ENCODE data around the gene LOC128125822.

The LOC128125822 gene

DNA sequence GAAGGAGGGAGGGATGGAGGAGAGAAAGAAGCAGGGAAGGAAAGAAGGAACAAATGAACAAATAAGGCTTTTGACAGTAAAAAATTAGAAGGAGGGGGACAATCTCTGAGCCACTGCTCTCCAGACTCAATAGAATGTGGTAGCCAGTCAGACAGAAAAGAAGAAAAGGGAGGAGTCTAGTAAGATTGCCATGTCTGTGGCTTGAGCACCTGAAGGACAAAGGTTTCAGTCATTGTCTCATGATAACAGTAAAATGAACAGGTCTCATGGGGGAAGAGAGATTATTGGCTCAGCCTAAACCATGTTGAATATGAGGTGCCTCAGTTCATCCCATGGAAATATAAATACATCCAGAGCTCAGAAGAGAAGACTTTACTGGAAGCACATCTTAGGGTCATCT is 14.0 kb upstream of the LOC128125822 start:
- no peak for DNase-seq

- DNase-seq = no peak
These were observed 11.4 kb upstream of the LOC128125822 start for GRCh38 chr6:63560801-63561287.

DNA sequence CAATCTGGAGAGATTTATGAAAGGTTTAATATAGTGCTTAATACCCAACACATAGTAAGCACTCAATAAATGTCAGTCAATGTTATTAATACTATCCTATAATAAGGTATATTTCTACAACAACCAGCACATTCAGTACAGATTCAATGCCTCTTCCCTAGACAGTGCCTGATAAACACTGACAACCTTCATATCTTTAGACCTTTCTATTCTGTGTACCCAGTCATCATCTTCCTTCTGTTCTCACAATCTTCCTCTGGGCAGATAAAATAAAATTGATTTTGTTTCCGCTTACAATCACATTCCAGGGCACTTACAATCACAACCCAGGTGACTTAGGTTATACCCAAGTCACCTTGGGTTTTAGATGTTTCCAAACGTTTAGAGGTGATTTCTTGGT is 11.0 kb upstream of the LOC128125822 start:
- no peak for DNase-seq

DNA sequence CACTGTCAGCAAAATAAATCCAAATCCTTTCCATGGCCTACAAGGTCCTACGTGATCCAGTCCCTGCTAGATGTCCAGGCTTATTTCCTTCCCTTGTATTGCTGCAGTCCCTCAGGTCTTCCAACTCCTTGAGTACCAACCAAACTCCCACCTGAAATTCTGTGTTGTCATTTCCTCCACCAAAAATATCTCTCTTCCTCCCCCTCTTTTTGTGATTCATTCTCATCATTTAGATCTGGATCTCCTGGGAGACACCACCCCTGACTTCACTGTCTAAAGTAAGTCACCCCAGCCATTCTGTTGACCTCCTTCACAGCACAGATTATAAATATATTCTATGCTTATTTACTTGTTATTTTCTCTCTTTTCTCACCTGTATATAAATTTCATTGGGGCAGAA is 9.0 kb upstream of the LOC128125822 start:
- no peak for DNase-seq

GRCh38 chr6:63565058-63565726 is 7.1 kb upstream of the LOC128125822 start:
- DNase-seq = no peak

DNA sequence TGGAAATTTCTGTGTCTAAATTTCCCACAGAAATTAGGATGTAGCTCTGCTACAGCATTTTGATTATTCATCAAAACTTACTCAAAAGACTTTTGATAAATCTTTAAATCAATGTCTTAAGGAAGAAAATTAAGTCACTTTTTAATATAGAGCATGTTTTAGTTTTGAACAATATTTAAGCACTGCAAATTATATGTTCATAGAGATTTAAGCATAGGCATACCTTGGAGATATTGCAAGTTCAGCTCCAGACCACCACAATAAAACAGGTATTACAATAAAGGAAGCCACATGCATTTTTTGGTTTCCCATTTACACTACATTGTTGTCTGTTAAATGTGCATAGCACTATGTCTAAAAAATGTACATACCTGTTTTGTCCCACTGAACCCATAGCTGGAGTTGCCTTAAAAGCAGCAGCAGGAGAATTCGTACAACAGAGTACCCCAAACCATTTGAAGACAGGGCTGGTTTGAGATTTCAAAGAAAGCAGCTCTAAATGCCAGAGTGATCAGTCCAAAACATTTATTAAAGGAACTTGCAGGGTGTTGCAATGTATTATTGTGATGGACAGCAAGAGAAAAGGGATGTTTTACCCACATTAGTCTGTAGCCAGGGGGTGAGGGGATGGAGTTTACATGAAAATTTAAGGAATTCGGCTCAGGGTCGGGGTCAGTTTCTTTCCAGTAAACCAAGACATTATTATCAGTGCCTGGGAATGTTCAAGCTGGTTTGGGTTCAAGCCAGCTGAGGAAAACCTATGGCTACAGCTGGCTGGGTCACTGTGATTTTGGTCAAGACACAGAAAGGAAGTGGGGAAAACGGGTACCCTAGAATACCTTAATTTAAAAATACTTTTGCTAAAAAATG is 6.3 kb upstream of the LOC128125822 start:
- DNase-seq = no peak

DNA sequence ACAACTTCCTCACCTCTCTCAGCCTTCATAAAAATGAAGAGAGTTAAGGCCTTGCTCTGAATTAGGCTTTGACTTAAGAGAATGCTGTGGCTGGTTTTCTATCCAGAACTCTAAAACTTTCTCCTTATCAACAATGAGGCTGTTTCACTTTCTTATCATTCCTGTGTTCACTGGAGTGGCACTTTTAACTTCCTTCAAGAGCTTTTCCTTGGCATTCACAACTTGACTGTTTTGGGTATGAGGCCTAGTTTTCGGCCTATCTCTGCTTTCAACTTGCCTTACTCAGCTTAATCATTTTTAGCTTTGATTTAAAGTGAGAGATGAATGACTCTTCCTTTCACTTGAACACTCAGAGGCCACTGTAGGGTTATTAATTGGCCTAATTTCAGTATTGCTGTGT is 4.3 kb upstream of the LOC128125822 start:
- DNase-seq = no peak

DNA sequence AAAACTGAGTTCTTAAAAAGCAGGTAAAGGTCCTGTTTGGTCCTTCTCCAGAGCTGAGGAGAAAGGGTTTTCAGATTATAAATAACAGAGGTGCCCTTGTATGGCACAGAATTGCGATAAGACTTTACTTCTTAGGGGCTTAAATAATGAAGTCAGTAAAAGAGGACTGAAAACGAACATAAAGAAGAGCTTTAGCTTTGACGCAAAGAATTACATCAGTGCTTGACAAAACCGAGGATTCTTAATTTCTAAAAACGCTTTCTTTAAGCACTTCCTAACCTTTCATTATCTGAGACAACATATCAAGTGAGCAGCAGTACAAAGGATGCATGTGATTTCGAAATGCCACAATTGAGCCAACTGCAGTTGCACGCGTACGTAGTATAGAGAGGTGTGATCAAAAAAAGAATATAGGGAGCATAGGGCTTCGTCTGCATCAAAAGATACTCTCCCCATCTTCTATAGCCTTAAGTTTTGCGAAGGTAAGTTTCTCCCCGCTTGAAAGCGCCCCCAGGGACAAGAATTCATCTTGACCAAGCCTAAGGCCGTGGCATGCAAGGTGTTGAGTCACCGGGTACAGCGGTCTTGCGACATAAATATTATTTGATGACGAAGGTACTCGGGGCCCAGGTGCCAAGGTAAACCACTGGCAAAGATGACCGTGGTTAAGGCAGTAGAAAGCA is 778 bp upstream of the LOC128125822 start:
- peak; percentile 52 for DNase-seq

DNA sequence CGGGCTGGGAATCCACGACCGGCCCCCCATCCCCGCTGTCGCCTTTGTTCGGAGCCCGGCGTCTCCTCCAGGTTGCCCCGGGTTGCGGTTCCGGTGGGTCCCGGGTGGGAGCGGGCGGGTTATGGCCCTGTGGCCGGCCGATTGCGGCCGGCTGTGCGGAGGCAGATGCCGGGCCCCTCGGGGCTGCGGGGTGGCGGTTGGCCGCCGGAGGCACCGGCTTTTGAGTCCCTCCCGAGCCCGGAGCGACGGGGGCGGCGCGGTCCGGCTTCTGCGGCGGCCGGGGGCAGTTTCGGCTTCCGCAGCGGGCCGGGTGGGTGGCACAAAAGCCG is 431 bp downstream of the LOC128125822 start:
- DNase-seq = no peak

DNA sequence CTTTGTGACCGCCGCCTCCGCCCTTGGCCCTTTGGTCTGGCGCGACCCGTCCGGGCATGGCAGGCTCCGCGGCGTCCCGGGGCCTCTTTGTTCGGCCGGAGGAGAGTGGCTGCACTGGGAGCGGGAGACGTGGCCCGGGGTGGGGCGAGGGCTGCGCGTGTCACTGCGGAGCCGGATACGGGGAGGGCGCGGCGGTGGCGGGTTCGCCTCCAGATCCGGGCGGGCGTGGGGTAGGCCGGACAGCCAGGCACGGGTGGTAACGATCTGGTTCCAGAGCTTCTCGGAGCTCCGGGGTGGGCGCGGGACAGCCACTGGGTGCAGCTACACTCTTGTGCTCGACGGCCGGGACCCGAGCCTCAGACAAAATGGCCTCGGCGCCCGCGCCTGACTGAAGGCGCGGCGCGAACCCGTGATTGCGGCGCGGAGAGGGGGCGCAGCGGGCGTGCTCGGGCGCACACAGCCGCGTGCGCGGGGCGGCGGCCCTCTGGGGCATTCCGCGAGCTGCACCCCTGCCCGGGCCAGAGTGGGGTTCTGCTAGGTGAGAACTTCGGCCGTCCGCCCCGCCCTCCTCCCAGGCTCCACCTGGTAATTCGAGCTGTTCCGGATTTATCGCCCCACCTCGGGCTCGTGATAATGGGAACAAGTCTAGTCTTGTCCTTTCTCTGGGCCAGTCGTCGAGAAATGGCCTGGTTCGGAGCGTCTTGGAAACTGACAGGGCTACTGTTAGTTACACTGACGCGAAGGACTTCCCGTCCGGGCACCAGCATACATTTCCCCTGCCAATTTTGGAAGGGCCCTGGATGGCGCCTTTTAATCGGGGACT is 1.0 kb downstream of the LOC128125822 start:
- DNase-seq = peak; percentile 71

DNA sequence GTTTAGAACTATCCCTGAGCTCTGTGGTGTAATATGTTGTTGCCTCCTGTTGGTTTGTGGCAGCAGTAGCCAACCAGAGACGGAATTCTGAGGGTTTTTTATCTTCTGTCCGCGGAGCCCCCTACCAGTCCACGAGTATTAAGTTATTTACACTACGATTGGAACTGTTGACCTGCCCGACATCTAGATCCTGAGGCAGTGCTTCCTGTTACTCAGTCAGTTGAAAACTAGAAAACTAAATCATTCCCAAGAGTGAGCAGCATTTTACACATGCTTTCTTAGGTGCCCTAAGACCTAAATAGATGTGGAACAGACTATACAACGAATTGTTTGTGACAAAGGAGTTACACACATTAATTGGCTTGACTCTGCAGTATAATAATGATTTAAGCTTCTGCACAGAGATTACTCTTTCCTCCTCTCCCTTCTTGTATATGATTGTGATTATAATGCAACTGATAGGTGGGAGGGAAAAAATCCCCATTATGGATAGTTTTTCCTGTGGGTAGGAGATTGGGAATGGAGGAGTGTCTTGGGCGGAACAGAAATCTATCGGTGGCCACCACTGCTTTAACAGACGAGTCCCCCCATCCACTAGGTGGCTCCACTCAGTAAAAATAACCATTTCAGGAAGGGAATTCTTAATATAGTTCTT is 1.7 kb downstream of the LOC128125822 start:
- peak; percentile 5 for DNase-seq

GRCh38 chr6:63574554-63574900 is 2.2 kb downstream of the LOC128125822 start:
- no peak for DNase-seq

- DNase-seq = no peak
These were observed 4.0 kb downstream of the LOC128125822 start for GRCh38 chr6:63576147-63576772.

GRCh38 chr6:63576985-63577712 is 4.9 kb downstream of the LOC128125822 start:
- no peak for DNase-seq

DNA sequence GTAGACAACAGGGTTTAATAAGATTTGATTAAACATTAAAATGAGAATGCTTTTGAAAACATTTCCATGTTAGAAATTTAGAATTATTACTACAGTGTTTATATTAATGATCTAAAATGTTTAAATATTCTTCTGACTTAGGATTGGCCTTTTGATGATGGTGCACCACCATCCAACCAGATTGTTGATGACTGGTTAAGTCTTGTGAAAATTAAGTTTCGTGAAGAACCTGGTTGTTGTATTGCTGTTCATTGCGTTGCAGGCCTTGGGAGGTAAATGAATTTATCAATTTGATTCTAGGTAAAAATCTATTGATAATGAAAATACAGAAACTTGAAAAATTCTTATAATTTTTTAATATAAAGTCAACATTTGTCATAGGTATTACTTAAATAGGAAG is 6.5 kb downstream of the LOC128125822 start:
- no peak for DNase-seq

- DNase-seq = no peak
These were observed 7.8 kb downstream of the LOC128125822 start for GRCh38 chr6:63579937-63580703.

GRCh38 chr6:63580704-63580961 is 8.4 kb downstream of the LOC128125822 start:
- DNase-seq = no peak

- no peak for DNase-seq
These were observed 9.2 kb downstream of the LOC128125822 start for GRCh38 chr6:63581355-63582013.

- no peak for DNase-seq
These were observed 10.4 kb downstream of the LOC128125822 start for GRCh38 chr6:63582579-63583231.

DNA sequence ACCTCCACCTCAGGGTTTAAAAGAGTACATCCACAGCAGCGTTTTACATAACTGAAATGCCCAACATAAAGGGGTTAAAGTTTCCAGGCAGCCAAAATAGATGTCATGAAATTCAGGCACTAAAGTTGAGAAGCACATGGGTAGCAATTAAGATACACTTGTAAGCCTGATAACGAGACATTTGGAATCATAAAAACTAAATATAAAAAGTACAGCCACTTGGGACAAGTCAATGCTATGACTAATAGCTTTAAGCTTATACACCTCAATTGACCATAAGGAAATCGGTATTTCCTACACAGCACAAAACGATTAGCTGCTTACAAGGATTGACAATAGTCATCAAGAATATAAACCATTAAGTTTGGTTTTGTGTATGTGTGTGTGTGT is 11.8 kb downstream of the LOC128125822 start:
- DNase-seq = no peak

All from CD4-positive, alpha-beta T cell treated with Interferon gamma for 1 hour (primary cell).